K562 (cell line): Measurements from ENCODE around the gene FPGS. TPM values are rescaled to one million over a fixed set of nuclear protein-coding genes. Genes with fewer than 3 reads are reported as not detected.

Experiments
- ATAC-seq: fragments of 200-7000 bp; cut with Tn5 transposase; 3 replicates; pipeline ENCODE4 v1.9.1; 2020; ENCODE audit warnings: moderate library complexity
- BruUV-seq: library from RNA; stranded (reverse); fragments of 400-500 nt; replicated peaks from 2 replicates; lab custom pipeline; 2021; lab: Mats Ljungman, UMichigan
- CTCF ChIA-PET: fragments of 300-600 bp; formaldehyde crosslinking; extraction: SDS; loops from one replicate; lab custom pipeline; 2021; ENCODE audit warnings: low intra/inter-chr PET ratio; lab: Yijun Ruan, JAX
- POLR2A ChIA-PET: fragments of 300-600, 350-650 bp; sonication (Branson Sonifier 250); formaldehyde crosslinking; extraction: SDS; loops from one replicate; lab custom pipeline; 2021; ENCODE audit warnings: antibody characterized with exemption, inconsistent platforms; lab: Yijun Ruan, JAX
- DNase-seq, 4 experiments: peaks; one replicate each; pipeline versions ENCODE4 v3.0.0 to v3.0.0-alpha.2; 2011 to 2018; ENCODE audit warnings: low spot score in 3 of 4, mixed read lengths in 3 of 4; ENCODE audit errors: extremely low read depth in 1 of 4
- FAIRE-seq: peaks from 2 replicates; lab custom pipeline; 2011; peaks lifted over from hg19 to GRCh38; lab: Jason Lieb, UNC
- H2AFZ ChIP-seq: 2 replicates; pipeline ENCODE4 v1.6.0; 2011; ENCODE audit warnings: low read depth, low read length, control low read depth, inconsistent platforms
- H3K27ac ChIP-seq: fragments of 200-600 bp; 3 replicates; pipeline ENCODE4 v1.8.0; 2011; ENCODE audit warnings: low read depth, mild to moderate bottlenecking, control low read depth, inconsistent platforms, low read length, moderate library complexity, mixed read lengths; ENCODE audit errors: extremely low read depth
- H3K27me3 ChIP-seq, 2 experiments: fragments of 300-600 bp in 1 of 2; 2 replicates in 1 of 2; 3 replicates in 1 of 2; pipeline versions ENCODE4 v1.6.0 to v1.8.0; 2011; ENCODE audit warnings: inconsistent platforms in 2 of 2, low read length in 2 of 2, mild to moderate bottlenecking in 1 of 2, mixed read lengths in 1 of 2, moderate library complexity in 1 of 2; ENCODE audit not compliant: control insufficient read depth in 2 of 2, insufficient read depth in 2 of 2
- H3K36me3 ChIP-seq: fragments of 300-600 bp; 3 replicates; pipeline ENCODE4 v1.8.0; 2011; ENCODE audit warnings: mild to moderate bottlenecking, low read length, inconsistent platforms; ENCODE audit not compliant: control insufficient read depth, insufficient read depth
- H3K4me1 ChIP-seq, 2 experiments: fragments of 200-600 bp in 1 of 2; replicated peaks in 1 of 2; 2 replicates in 1 of 2; 3 replicates in 1 of 2; pipeline versions ENCODE4 v1.5.1 to v1.8.0; 2011; ENCODE audit warnings: inconsistent platforms in 2 of 2, low read length in 2 of 2, mild to moderate bottlenecking in 1 of 2, mixed read lengths in 1 of 2, moderate library complexity in 1 of 2; ENCODE audit not compliant: control insufficient read depth in 2 of 2, insufficient read depth in 2 of 2
- H3K4me2 ChIP-seq: 2 replicates; pipeline ENCODE4 v1.6.1; 2011; ENCODE audit warnings: low read length, control low read depth, inconsistent platforms, mixed read lengths; ENCODE audit not compliant: insufficient read depth
- H3K4me3 ChIP-seq: fragments of 200-600 bp; sonication (generic), shearing (Covaris generic); 2 replicates; pipeline ENCODE4 v1.5.1; 2016; ENCODE audit warnings: control low read depth, inconsistent platforms
- H3K79me2 ChIP-seq: fragments of 200-600 bp; 3 replicates; pipeline ENCODE4 v1.8.0; 2011; ENCODE audit warnings: low read length, inconsistent platforms; ENCODE audit not compliant: control insufficient read depth, insufficient read depth
- H3K9ac ChIP-seq, 2 experiments: 2 replicates each; pipeline versions ENCODE4 v1.6.0 to v1.6.1; 2011; ENCODE audit warnings: low read depth in 2 of 2, low read length in 2 of 2, control low read depth in 1 of 2, inconsistent platforms in 1 of 2, mild to moderate bottlenecking in 1 of 2, mixed read lengths in 1 of 2; ENCODE audit not compliant: insufficient read depth in 1 of 2
- H3K9me1 ChIP-seq: one replicate; pipeline ENCODE4 v1.6.0; 2011; ENCODE audit warnings: inconsistent platforms, mild to moderate bottlenecking, low read length, moderate library complexity; ENCODE audit not compliant: control insufficient read depth, insufficient read depth
- H3K9me3 ChIP-seq: replicated peaks from 2 replicates; pipeline ENCODE4 v1.5.1; 2011; ENCODE audit warnings: low read depth, low read length, inconsistent platforms; ENCODE audit not compliant: control insufficient read depth, insufficient read depth
- H4K20me1 ChIP-seq: replicated peaks from 2 replicates; pipeline ENCODE4 v1.6.1; 2011; ENCODE audit warnings: low read length, inconsistent platforms, mixed read lengths; ENCODE audit not compliant: control insufficient read depth, insufficient read depth
- ESRRA ChIP-seq: fragments of 450-650 bp; IDR thresholded peaks from 2 replicates; pipeline ENCODE4 v1.6.1; 2014; ENCODE audit warnings: low read depth, mild to moderate bottlenecking, moderate library complexity, borderline replicate concordance
- SP1 ChIP-seq: sonication (generic); formaldehyde crosslinking; IDR thresholded peaks from 2 replicates; pipeline ENCODE4 v1.8.1; 2022; ENCODE audit warnings: mild to moderate bottlenecking, missing genetic modification reagents
- SPI1 ChIP-seq: IDR thresholded peaks from 2 replicates; pipeline ENCODE4 v1.6.1; 2011; ENCODE audit warnings: low read depth, low read length, control low read depth, borderline replicate concordance
- WGBS: fragments of 100-300 bp; shearing (Covaris generic); methylation state at CpG from one replicate; pipeline ENCODE4 v1.1.6; 2016; ENCODE audit warnings: low coverage, mixed read lengths; ENCODE audit not compliant: insufficient coverage; ENCODE audit errors: missing lambda C conversion rate; 5-methylcytosine and 5-hydroxymethylcytosine counted together
- in situ Hi-C: fragments of 300-500 bp; cut with MboI; formaldehyde crosslinking; loops from 4 replicates; pipeline ENCODE4 v1.15.0; 2018; ENCODE audit warnings: inconsistent platforms, mixed read lengths
- intact Hi-C: fragments of 100-400 bp; cut with micrococcal nuclease; formaldehyde crosslinking; loops from 2 replicates; pipeline ENCODE4 v1.14.2; 2022
- polyA plus RNA-seq, 8 experiments: library from polyadenylated mRNA; depleted of rRNA in 4 of 8; stranded (reverse) in 5 of 8; unstranded in 3 of 8; fragments of >200 nt; fragmentation: Nextera tagmentation in 2 of 8; fragmentation: Illumina TruSeq in 1 of 8; extraction: Ambion mirVana in 2 of 8; extraction: Trizol in 1 of 8; gene quantifications; 2 replicates each; pipeline versions ENCODE4 v1.2.1 to v1.2.3, GENCODE V29; 2011 to 2014; ENCODE audit warnings: inconsistent platforms in 1 of 8, missing spikeins in 1 of 8
- total RNA-seq, 7 experiments: library from RNA; depleted of rRNA in 6 of 7; stranded (reverse); fragments of >200 nt in 6 of 7; fragmentation: Illumina TruSeq in 2 of 7; extraction: Trizol in 2 of 7; gene quantifications; 2 replicates each; pipeline versions ENCODE4 v1.2.1 to v1.2.3, GENCODE V29; 2011 to 2021; ENCODE audit warnings: low replicate concordance in 1 of 7

The FPGS gene
- total and polyA plus RNA-seq, 9 of the 15 experiments (the other 6 are each of a cell fraction or from before 2014, with no cell fraction given) = 0.84 to 86.4 (median 59.2) TPM

GRCh38 chr9:127783111-127784008, 19.3 kb upstream of the FPGS start:
- ATAC-seq (no peak), FAIRE-seq (no peak), DNase-seq (no peak)
- 0 out of 2 replicates have a peak overlapping the region, but pooled peaks have one; percentile 48 for H2AFZ ChIP-seq
- WGBS = 70% methylated on average over 20 of the region's 20 CpGs
- H3K9me1 ChIP-seq = no peaks in the 10 kb centered on the region
- H3K4me1 ChIP-seq = peaks cover 20 to 48% of the 10 kb centered on the region in 2 experiments
- H3K36me3 ChIP-seq = peaks cover 16% of the 10 kb centered on the region
- CTCF ChIA-PET = interaction anchor here (2.3 to 4.8 kb wide), 2 partner anchors 20 to 48 kb away, joined by 15 to 46 read pairs; partner anchors contain the start of gene TOR2A
- no peak overlapping the region for H3K4me2 ChIP-seq
- peaks cover 26% of the 10 kb centered on the region for H3K79me2 ChIP-seq
- H3K9me3 ChIP-seq = no peaks in the 10 kb centered on the region
- in situ Hi-C loops = loop anchor here (5.0 kb wide), 1 partner anchor 46 kb away; the partner anchor contains the start of gene TOR2A
- POLR2A ChIA-PET = interaction anchor here (0.6 to 1.2 kb wide), 3 partner anchors 12 to 52 kb away, joined by 3 to 4 read pairs (median 4); partner anchors contain the start of gene TOR2A
- peaks cover 20% of the 10 kb centered on the region for H4K20me1 ChIP-seq
- no peaks in the 10 kb centered on the region for H3K27me3 ChIP-seq
- BruUV-seq = no TSS peak
- intact Hi-C loops = loop anchor here (2.0 kb wide), 1 partner anchor 87 kb away; no protein-coding TSS in a partner anchor
- TF ChIP-seq ESRRA = peak; percentile 19; the same call in 1 of the 2 replicates
- peak; percentile 31; the same call in 1 of the 2 replicates for TF ChIP-seq SPI1
- no peak for TF ChIP-seq SP1 (CRISPR knock-in tag)
- H3K27ac ChIP-seq = no peak overlapping the region
- no peak overlapping the region for H3K4me3 ChIP-seq
- H3K9ac ChIP-seq = peak overlapping the region in 1 of 2 experiments; percentile 14; a peak in 1 of 4 replicates
